ENCODE measurements around the gene EEF1G.
A peak's percentile ranks its signal among the peaks of the same experiment; 100 is the strongest.

EEF1G gene

DNA sequence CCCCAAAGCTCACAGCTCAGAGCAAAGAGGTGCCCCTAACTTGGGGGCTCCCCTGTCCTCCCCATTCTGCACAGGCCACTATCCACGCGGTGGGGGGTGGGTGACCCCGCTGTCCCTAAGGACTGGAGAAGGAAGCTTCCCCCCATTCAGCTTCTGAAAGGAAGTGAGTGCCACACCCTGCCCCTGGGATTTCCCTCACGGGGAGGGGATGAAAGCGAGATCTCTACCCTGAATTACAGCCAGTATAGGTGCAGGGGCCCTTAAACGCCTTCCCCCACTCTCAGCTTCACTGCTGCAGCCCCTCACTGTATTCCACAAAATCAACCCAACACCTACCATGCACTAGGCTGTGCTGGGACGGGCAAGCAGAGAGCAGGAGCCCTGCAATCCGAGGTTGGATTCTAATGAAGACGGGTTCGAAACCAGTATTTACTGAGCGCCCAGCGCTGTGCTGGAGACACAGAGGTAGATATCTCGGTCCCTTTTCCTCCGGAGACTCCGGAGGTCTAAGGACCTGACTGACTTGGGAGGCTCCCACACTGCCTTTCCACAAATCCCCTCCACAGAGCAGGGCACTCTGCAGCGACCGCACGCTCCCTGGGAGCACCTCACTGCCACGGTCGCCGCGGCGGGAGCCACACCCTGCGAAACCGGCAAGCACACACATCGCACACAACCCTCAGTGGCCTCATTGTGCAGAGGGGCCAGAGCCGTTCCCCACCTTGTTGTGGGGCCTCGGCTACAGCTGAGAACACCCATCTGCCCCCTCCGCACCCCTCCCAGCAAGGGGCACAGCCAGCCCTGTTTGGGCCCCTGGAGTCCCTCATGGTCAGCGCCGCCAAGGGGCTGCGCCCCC lies 28.9 kb downstream of the EEF1G start:
- peak overlapping the region; percentile 73 for H3K4me3 ChIP-seq (replicated peaks; ENCODE audit: low read depth, low read length)
- no peak for TF ChIP-seq CTCF (IDR thresholded peaks at IDR 0.05; ENCODE audit: low read length, missing control alignments)
- DNase-seq (ENCODE audit: low read depth), result no peak

DNA sequence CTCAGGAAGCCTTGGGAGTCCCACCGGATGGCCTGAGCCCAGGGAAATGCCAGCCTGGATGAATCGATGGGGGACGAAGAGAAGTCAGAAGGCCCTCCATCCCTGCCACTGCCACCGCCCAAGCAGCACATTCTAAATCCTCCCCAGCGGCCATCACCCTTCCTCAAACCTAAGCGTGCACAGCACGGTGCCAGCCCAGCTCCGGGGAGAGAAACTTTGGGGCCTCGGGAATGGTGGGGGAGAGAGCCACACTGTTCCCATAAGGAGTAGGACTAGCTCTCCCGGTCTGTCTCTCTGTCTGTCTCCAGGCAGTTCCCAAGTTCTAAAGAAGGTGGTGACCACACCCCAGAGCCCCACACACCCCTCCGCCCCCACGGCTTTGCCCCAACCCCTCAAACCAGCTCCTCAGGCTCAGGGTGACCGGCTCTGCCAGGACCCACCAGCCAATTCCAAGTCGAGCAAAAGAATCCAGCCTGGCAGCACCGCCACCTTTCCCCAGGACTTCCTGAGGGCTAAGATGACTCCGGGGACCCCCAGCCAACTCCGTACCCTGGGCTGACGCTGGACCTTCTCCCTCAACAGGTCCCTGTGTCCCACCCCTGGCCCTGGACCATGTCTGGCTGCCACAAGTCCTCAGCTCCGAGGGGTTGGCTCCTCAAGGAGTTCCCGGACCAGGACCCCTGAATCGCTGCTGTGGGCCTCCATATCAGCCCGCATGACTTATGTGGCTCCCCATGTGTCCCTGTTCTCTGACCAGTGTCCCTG lies 29.8 kb downstream of the EEF1G start:
- DNase-seq (ENCODE audit: low read depth), result no peak
- TF ChIP-seq CTCF (IDR thresholded peaks at IDR 0.05; ENCODE audit: low read length, missing control alignments), result no peak
- peak overlapping the region; percentile 73 for H3K4me3 ChIP-seq (replicated peaks; ENCODE audit: low read depth, low read length)

- peak overlapping the region; percentile 73 for H3K4me3 ChIP-seq (replicated peaks; ENCODE audit: low read depth, low read length)
- DNase-seq (ENCODE audit: low read depth), result peak; percentile 77
- TF ChIP-seq CTCF (IDR thresholded peaks at IDR 0.05; ENCODE audit: low read length, missing control alignments), result peak; percentile 90
Observed at GRCh38 chr11:62542750-62543567, 30.7 kb downstream of the EEF1G start.

- peak overlapping the region; percentile 73 for H3K4me3 ChIP-seq (replicated peaks; ENCODE audit: low read depth, low read length)
- no peak for DNase-seq (ENCODE audit: low read depth)
- TF ChIP-seq CTCF (IDR thresholded peaks at IDR 0.05; ENCODE audit: low read length, missing control alignments), result no peak
Observed at GRCh38 chr11:62542111-62542745, 31.5 kb downstream of the EEF1G start.

GRCh38 chr11:62540804-62541701 lies 32.6 kb downstream of the EEF1G start:
- DNase-seq (ENCODE audit: low read depth), result no peak
- H3K4me3 ChIP-seq (replicated peaks; ENCODE audit: low read depth, low read length), result peak overlapping the region; percentile 2
- TF ChIP-seq CTCF (IDR thresholded peaks at IDR 0.05; ENCODE audit: low read length, missing control alignments), result no peak

Data from fibroblast of pulmonary artery (primary cell).